NOMO-1 treated with dmso at 0.1 percent for 144 hours (cell line): Measurements from ENCODE around the gene CLEC2B.
"Not testable (repeated sequence)": the region's sequence is repeated elsewhere in the genome, so short reads cannot be mapped to it uniquely, and the experiment has no call there.

Experiments
- DNase-seq: peaks from one replicate; lab custom pipeline; 2025; ENCODE audit not compliant: unreplicated experiment; lab: John Stamatoyannopoulos, UW

The CLEC2B gene

DNA sequence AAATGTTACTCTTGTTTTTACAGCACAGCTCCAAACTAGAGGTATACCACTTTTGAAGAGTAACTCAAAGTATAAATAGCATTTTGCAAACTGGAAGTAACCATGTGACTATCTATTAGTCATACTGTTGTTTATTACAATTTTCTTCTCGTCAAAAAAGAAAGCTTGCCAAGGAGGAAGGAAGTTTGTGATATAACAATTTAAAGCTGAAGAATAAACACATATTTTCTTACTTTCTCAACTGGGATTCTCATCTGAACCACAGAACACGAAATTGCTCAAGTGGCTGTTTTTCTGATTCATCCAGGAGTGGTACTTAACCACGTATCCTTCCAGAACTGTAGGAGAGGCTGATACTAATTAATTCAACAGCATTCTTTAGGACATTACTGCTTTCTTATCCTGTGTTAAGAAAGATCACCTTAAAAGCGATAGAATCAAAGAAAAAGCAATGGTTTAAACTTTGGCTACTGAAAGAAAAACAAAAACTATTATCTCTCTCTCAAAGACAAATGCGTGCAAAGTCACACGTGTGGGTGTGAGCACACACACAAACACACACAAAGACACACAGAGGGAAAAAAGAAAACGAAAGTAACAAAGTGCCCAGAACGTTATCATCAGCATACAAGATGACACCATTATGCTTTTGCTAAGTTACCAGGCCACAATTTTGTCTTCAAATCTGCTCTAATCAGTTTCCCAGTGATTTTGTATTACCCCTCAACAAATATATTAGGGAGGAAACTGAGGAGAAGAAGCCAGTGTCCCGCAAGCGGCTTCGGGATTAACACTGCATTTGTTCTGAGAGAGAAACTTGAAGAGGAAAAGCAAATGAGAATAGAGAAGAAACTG is at the start of gene CLEC2B:
Gene CLEC2B (minus strand): TSS at position 48 of the 855 bp plus-strand sequence.
- DNase-seq: peak; percentile 33

DNA sequence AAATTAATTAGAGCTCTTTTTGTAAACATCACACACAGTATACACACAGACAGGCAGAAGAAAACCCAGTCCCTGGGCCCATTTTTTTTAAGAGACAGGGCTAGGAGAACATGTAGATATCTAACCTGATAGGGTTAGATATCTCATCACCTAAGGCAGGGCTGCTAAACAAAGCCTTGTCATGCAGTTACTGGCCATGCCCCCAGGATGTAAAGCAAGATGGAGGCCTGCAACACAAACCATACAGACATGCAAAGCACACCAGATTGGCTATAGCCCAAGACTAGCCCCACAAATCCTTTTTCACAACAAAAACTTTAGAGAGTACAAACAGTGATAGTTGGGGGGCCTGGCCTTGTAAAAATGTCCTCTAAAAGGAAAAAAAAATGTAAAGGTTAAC is 42.6 kb upstream of the CLEC2B start:
- no peak for DNase-seq

GRCh38 chr12:9910716-9911421 is 41.7 kb upstream of the CLEC2B start:
- no peak for DNase-seq

DNA sequence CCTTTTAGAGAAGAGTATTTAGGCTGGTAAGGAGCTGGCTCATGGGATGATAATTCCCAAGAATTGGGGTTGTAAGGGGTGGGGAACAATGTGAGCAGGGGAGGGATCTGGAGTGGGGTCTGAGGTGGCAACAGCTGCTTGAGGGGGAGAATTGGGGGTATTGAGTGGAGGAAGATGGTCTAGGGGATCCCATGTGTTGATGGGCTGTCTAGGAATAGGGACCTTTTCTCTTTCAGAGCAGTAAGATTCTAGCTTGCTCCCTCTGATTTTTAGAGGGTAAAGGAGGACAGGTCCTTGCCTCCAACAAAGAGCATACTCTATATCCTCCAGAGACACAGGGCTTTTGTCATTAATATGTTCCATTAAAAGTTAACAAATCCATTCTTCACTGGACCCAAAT is 40.6 kb upstream of the CLEC2B start:
- DNase-seq: no peak

DNA sequence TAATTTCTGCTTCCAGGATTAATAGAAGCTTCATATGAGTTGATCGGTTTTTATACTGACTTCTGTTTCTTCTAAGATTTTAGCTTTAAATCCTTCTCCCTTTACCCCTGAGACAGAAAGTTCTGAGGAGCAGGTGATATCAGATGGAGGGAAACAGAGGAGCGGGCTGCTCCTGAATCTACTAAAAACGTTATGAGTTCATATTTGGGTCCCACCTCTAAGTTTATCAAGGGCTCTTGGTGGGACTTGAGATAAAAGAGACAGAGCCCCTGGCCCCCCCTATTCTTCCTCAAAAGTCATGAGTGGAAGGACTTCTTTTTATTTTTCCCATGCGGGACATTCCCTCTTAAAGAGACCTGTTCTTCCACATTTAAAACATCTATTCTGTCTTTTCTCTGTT is 39.2 kb upstream of the CLEC2B start:
- DNase-seq: no peak

DNA sequence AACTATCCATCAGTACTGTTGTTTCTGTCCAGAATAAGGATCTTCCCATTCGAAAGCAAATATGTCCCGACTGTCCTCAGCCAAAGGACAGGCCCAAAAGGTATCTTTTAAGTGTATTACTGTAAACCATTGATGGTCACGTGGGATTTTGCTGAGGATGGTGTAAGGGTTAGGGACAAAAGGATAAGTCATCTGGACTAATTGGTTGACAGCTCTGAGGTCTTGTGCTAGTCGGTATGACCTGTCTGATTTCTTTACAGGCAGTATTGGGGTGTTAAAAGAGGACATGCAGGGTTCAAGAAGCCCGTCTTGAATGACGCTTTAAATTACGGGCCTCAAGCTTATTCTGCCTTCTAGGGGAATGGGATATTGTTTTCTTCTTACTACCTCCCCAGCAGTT is 38.6 kb upstream of the CLEC2B start:
- DNase-seq: no peak

DNA sequence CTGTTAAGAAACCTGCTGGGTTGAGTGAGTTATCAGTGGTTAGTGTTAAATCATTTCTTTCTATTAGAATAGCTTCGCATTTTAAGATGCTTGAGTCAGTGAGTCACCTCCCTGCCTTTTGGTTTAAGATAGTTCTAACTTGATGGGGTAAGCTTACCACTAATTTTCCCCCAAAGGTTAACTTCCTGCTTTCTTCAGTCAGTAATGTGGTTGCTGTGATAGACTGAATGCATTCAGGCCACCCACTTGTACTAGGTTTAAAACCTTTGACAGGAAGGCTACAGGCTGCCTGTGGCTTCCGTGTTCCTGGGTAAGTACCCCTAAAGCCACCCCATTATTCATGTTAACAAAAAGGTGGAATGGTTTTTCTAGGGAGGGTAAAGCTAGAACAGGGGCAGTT is 37.7 kb upstream of the CLEC2B start:
- DNase-seq: peak; percentile 56

GRCh38 chr12:9902539-9903228 is 33.5 kb upstream of the CLEC2B start:
- DNase-seq: no peak

DNA sequence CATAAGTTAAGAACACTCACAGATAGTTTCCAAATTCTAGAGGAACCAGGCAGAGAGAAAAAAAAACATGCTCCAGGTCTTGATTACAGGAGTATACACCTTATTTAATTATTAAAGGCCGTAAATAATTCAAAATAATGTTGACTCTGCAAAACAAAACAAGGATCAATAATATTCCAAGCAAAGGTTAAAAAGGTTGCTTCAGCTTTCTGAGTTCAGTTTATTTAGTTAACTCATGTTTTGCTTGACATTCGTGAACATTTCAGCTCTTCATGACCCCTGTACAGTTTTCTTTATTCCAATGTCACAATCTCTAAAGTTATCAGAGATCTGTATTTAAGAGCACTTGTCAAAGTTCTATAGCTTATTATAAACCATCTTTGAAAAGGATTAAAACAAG is 31.8 kb upstream of the CLEC2B start:
- no peak for DNase-seq

DNA sequence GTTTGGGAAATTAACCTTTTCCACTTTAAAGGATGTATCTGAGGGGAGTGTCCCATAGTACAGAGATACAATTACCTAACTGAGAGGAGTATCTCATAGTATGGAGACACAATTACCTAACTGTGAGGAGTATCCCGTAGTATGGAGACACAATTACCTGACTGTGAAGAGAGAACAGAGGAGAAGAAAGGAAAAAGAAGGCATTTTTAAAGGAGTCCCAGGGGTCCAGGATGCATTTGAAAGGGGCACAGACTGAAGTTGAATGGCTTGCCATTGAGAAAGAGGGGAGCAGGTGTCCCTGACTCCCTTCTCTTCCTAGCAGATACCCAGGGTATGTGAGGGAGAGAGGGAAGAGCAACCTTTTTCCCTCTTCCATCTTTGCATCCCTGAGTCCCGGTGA is 30.1 kb upstream of the CLEC2B start:
- DNase-seq: no peak

GRCh38 chr12:9897535-9897934 is 28.4 kb upstream of the CLEC2B start:
- DNase-seq: no peak

- DNase-seq: no peak
Observed at GRCh38 chr12:9895215-9895971, 26.2 kb upstream of the CLEC2B start.

DNA sequence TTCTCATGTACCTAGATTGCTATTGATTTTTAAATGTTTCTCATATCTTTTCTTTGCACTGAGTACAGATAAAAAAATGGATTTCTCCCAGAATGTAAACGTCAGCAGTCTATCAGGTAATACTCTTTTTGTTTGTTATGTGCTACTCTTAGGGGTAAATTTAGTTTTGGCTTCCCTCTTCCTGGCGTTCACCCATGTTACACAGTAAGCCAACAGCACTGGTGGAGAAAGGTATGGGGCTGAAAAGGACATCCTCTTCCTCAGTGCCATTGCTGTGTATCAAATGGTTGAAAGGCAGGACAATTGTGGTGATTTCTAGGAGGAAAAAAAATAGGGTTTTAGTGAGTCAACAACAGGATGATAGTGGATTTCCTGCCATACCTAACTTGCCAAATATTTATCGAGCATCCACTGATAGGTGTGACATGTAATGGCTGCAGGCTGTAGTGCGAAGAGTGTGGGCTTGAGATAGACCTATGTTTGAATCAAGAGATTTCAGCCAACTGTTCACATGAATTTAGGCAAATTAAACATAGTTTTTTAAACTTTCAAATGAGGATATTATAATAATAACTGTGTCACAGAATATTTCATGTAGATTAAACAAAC is 19.6 kb upstream of the CLEC2B start:
- DNase-seq: no peak

DNA sequence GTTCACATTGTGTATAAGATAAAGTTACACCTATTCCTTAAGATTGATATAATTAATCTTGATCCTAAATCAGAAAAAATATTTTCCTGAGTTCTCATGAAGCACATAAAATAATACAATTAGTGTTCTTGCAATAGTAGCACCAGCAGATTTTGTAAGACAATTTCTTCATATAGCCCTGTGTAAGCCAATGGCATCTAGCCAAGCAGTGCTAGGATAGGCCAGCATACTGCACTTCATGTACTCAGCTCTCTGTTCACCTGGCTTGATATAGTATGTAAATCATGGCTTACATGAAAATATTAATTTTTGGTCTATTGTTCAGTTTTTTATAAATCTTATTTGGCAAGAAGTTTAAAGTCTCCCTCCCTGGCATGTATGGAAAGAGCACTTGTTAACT is 14.0 kb upstream of the CLEC2B start:
- no peak for DNase-seq

- no peak for DNase-seq
Observed at GRCh38 chr12:9881988-9882387, 12.8 kb upstream of the CLEC2B start.

DNA sequence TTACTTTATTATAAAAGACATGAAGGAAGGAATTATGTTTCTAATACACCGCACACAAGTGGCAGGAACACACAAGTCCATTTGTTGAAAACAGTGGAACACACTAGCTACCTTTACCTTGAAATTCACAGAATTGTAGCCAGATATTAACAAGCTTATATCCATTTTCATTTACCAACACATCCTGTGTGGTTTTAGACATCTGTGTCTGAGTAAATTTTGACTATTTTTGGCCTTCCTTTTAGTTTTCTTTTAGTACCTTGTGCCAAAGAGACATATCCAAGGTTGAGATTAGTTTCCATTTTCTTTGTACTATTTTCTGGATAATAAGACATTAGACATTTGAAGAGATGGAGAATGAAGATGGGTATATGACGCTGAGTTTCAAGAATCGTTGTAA is 12.1 kb upstream of the CLEC2B start, which contains the start of gene KLRF2:
Gene KLRF2 (plus strand): TSS at position 244 of the 400 bp plus-strand sequence. CDS start 107 bp downstream, at position 351.
- no peak for DNase-seq

GRCh38 chr12:9880532-9881078 is 11.5 kb upstream of the CLEC2B start:
- DNase-seq: no peak

DNA sequence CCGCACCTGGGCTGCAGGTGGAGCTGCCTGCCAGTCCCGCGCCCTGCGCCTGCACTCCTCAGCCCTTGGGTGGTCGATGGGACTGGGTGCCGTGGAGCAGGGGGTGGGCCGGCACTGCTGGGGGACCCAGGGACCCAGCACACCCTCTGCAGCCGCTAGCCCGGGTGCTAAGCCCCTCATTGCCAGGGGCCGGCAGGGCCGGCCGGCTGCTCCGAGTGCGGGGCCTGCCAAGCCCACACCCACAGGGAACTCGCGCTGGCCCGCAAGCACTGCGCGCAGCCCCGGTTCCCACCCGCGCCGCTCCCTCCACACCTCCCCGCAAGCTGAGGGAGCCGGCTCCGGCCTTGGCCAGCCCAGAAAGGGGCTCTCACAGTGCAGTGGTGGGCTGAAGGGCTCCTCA is 7.0 kb upstream of the CLEC2B start:
- DNase-seq: not testable (repeated sequence)

- no peak for DNase-seq
Observed at GRCh38 chr12:9872742-9873141, 3.6 kb upstream of the CLEC2B start.

DNA sequence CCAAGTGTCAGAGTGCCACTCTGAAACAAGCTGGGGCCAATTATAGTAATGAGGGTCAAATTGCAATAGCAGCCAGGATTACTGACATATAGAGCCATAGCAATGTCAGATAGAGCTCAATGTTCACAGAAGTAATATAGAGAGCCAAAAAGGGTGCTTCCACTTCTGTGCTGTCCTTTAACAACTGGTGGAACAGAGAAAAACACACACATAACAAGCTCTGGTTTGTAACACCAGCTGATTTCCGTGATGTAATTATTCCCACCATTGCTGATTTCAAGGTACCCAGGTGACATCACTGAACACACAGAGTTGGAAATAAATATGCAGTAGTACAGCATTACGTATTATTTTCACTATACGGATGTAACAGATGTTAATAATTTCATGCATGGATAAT is 3.0 kb upstream of the CLEC2B start:
- no peak for DNase-seq
